DOHH2 (cell line): ENCODE data around the gene SCGB1A1.

Experiments
- H3F3A ChIP-seq: fragments of 200-600 bp; sonication (generic), shearing (Covaris generic); 2 replicates; pipeline ENCODE4 v1.6.0; 2016; ENCODE audit warnings: antibody characterized with exemption, mild to moderate bottlenecking; ENCODE audit not compliant: control insufficient read depth, insufficient read depth
- H3K27ac ChIP-seq: fragments of 200-600 bp; sonication (generic); 2 replicates; pipeline ENCODE4 v1.5.1; 2014; ENCODE audit warnings: low read depth, mild to moderate bottlenecking, low read length, moderate library complexity
- H3K27me3 ChIP-seq: fragments of 200-600 bp; sonication (generic); 2 replicates; pipeline ENCODE4 v1.6.1; 2014; ENCODE audit warnings: mild to moderate bottlenecking, low read length, mixed read lengths; ENCODE audit not compliant: control insufficient read depth
- H3K36me3 ChIP-seq: fragments of 200-600 bp; sonication (generic); 2 replicates; pipeline ENCODE4 v1.6.1; 2014; ENCODE audit warnings: mild to moderate bottlenecking, low read length, moderate library complexity, mixed read lengths; ENCODE audit not compliant: control insufficient read depth
- H3K4me1 ChIP-seq: fragments of 200-600 bp; sonication (generic); 2 replicates; pipeline ENCODE4 v1.6.1; 2014; ENCODE audit warnings: mild to moderate bottlenecking, low read length, mixed read lengths; ENCODE audit not compliant: control insufficient read depth
- H3K4me2 ChIP-seq: fragments of 200-600 bp; sonication (generic); 2 replicates; pipeline ENCODE4 v1.6.0; 2014; ENCODE audit warnings: mild to moderate bottlenecking, low read length, moderate library complexity
- H3K4me3 ChIP-seq: fragments of 200-600 bp; sonication (generic); 2 replicates; pipeline ENCODE4 v1.5.1; 2014; ENCODE audit warnings: mild to moderate bottlenecking, low read length, mixed read lengths
- H3K79me2 ChIP-seq: fragments of 200-600 bp; sonication (generic); 2 replicates; pipeline ENCODE4 v1.6.1; 2014; ENCODE audit warnings: mild to moderate bottlenecking, low read length, mixed read lengths; ENCODE audit not compliant: control insufficient read depth
- H3K9me2 ChIP-seq: fragments of 200-600 bp; sonication (generic); replicated peaks from 2 replicates; pipeline ENCODE4 v1.6.1; 2014; ENCODE audit warnings: mild to moderate bottlenecking, low read length, mixed read lengths; ENCODE audit not compliant: control insufficient read depth
- H3K9me3 ChIP-seq: fragments of 200-600 bp; sonication (generic); 2 replicates; pipeline ENCODE4 v1.6.1; 2014; ENCODE audit warnings: antibody characterized with exemption, low read length, mixed read lengths; ENCODE audit not compliant: control insufficient read depth, insufficient read depth
- H4K20me1 ChIP-seq: fragments of 200-600 bp; sonication (generic); 2 replicates; pipeline ENCODE4 v1.6.0; 2014; ENCODE audit warnings: low read depth, mild to moderate bottlenecking, antibody characterized with exemption, low read length, moderate library complexity; ENCODE audit not compliant: control insufficient read depth, insufficient read depth
- CTCF ChIP-seq: fragments of 200-600 bp; sonication (generic); IDR thresholded peaks from one replicate; pipeline ENCODE4 v1.5.1; 2014; ENCODE audit warnings: antibody characterized with exemption, mild to moderate bottlenecking, low read depth, low read length; ENCODE audit not compliant: poor library complexity, severe bottlenecking
- EZH2phosphoT487 ChIP-seq: fragments of 200-600 bp; sonication (generic); IDR thresholded peaks from 2 replicates; pipeline ENCODE4 v1.6.1; 2017; ENCODE audit warnings: borderline replicate concordance, mild to moderate bottlenecking, antibody characterized with exemption, low read length, moderate library complexity, mixed read lengths

Gene SCGB1A1

DNA sequence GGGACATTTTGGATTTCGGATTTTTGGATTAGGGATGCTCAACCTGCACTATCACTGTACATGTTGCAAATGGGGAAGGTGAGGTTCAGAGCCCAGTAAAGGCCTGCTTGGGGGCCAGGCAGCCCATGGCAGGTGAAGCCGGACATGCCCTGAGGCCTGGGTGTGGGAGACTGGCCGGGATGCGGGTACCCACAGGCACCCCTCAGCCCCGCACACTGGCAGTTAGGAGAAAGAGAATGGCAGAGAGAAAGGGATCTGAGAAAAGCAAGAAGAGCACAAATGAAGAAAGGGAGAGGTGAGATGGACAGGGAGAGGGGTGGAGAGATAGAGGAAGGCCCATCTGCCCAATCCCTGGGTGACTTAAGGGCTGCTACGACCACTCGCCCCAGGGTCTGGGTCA lies 52.8 kb downstream of the SCGB1A1 start:
- Histone ChIP-seq H3K9me2 (no peaks in the 10 kb centered on the region), H3K4me2 (no peak overlapping the region), H3K79me2 (no peaks in the 10 kb centered on the region), H3K27ac (no peak overlapping the region), H3K9me3 (no peaks in the 10 kb centered on the region), H3K36me3 (no peaks in the 10 kb centered on the region), H3F3A (no peaks in the 10 kb centered on the region), H3K4me3 (no peak overlapping the region), H3K27me3 (no peaks in the 10 kb centered on the region), H4K20me1 (no peaks in the 10 kb centered on the region), H3K4me1 (no peaks in the 10 kb centered on the region)
- TF ChIP-seq EZH2phosphoT487 (no peak), CTCF (no peak)

DNA sequence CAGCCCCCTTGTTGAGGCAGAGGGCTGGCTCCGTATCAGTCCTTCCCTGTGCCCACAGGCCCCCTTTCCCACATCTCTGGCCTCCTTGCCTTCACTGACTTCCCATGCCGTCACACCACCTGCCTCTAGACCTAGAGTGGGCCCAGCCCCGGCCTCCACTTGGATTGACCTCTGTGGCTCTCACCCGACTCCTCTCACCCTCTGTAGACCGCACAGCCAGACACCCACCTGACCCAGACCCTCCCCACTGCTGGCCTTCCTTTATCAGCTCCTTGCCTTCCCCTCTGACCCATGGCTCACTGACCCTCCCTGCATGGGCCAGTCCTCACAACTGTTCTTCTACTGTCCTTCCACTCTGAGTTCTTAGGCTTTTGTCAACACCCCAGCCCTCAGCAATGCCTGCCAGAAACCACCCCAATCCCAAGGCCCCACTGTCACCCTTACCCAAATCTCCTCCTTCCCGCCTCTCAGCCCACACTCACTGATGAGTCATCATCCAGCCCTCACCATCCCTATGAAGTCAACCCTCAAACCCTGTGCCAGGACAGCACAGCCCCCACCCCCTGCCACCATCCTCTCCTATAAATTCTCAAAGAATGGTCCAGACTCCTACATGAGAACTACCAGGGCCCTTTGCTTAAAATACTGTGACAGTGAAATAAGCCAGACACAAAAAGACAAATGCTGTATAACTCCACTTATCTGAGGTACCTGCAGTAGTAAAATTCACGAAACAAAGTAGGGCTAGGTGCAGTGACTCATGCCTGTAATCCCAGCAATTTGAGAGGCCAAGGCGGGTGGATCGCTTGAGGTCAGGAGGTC lies 53.4 kb downstream of the SCGB1A1 start:
- no peaks in the 10 kb centered on the region for H3K9me3 ChIP-seq
- no peaks in the 10 kb centered on the region for H3F3A ChIP-seq
- no peaks in the 10 kb centered on the region for H3K27me3 ChIP-seq
- H3K4me1 ChIP-seq, result no peaks in the 10 kb centered on the region
- H3K27ac ChIP-seq, result no peak overlapping the region
- H3K4me2 ChIP-seq, result no peak overlapping the region
- no peak for TF ChIP-seq CTCF
- no peak for TF ChIP-seq EZH2phosphoT487
- no peak overlapping the region for H3K4me3 ChIP-seq
- H3K79me2 ChIP-seq, result no peaks in the 10 kb centered on the region
- no peaks in the 10 kb centered on the region for H3K36me3 ChIP-seq
- no peaks in the 10 kb centered on the region for H3K9me2 ChIP-seq
- H4K20me1 ChIP-seq, result no peaks in the 10 kb centered on the region
